NCI-H2107 (cell line): Measurements from ENCODE around the gene XYLT1.

ENCODE experiments used
- DNase-seq: peaks from one replicate; lab custom pipeline; 2025; lab: John Stamatoyannopoulos, UW

Gene XYLT1

DNA sequence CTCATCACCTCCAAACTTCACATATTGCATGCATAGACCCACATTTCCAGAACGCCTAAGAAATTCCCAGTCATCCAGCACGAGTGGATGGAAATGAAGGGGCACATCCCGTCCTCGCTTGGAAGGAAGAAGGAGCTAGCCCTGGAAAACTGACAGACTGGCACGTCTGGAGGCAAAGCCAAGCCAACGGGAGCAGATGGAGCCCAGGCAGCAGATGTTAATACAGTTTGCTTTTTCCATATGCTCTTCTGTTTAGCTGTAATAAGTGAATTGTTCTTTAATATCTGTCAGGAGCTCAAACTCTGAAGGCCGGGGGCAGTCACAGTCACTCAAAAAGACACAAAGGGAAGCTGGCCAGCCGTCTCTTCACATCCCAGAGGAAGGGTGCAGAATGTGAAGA is 187.7 kb downstream of the XYLT1 start:
- no peak for DNase-seq

DNA sequence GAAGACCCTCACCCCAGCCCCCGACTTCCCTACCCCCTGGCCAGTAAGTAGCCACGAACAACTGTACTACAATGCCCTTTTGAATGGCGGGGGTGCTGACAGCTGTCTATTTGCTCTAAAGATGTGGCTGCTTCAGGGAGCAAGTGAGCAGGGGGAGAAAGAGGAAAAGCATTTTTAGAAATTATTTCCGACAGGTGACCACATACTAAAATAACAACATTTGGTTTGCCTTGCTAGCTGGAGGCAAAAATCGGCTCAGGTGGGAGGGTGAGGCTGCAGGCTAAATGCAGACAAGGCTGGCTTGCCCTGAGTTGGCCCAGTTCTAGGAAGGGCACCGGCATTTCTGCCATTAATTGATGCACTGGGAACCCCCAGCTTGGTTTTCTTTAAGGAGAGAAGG is 188.5 kb downstream of the XYLT1 start:
- no peak for DNase-seq

DNA sequence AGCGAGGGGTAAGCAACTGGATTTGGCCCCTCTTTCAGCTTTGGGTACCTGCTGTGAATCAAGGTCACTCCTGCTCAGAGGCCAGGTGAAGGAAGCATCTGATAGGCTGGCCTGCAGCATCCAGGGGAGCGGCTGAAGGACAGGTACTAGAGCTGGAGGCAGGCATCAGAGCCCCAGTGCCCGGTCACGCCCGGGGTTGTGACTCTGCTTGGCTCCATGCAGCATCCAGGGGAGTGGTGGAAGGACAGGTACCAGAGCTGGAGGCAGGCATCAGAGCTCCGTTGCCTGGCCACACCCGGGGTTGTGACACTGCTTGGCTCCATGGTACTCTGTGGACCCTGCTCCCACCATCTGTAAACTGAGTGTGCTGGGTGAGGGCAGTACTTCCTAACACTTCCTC is 189.7 kb downstream of the XYLT1 start:
- no peak for DNase-seq

DNA sequence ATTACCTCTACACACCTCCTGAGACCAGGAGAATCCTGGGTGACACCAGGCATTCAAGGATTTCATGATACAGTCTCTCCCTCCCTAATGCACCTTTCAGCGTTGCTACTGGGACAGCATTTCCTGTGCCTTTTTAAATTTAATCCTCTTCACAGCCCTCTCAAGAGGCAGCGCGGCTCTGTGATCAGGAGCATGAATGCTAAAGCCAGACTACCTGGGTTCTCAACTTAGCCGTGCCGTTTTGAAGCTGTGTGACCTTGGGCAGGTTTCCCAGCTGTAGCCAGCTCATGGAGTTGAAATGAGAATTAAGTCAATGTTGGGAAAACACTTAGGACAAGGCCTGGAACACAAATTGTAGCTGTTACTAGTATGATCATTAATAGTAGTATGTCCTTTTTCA is 191.8 kb downstream of the XYLT1 start:
- DNase-seq = no peak

GRCh38 chr16:17277981-17278381 is 192.8 kb downstream of the XYLT1 start:
- no peak for DNase-seq

GRCh38 chr16:17276610-17277009 is 194.2 kb downstream of the XYLT1 start:
- no peak for DNase-seq

DNA sequence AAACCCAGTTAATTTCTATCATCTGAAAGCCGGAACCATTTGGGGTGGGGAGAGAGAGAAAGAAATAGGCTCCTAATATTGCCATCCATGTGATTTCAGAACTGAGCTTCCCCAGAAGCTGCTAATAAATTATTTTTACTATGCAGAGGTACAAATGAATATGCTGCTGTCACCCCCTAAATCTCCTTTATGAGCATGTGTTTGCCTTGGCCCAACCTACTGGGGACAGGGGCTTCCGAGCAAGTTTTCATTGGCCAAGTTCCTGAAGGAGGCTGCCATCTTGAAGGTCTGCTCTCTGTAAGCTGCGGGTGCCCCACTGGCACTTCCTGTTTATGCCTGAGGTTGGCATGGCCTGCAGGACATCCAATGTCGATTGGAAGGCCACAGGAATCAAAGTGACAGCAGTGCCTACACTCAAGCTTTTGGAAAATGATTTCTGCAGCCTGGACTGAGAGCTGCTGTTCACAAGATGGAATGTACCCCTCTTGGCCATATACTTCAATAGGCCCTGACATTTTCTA is 194.7 kb downstream of the XYLT1 start:
- DNase-seq = no peak

- DNase-seq = no peak
Observed at GRCh38 chr16:17275076-17276009, 195.4 kb downstream of the XYLT1 start.

GRCh38 chr16:17273142-17273561 is 197.6 kb downstream of the XYLT1 start:
- no peak for DNase-seq

- DNase-seq = no peak
Observed at GRCh38 chr16:17272716-17273115, 198.0 kb downstream of the XYLT1 start.

- DNase-seq = no peak
Observed at GRCh38 chr16:17271687-17272086, 199.1 kb downstream of the XYLT1 start.

GRCh38 chr16:17270683-17271109 is 200.1 kb downstream of the XYLT1 start:
- DNase-seq = no peak

- DNase-seq = no peak
Observed at GRCh38 chr16:17270111-17270510, 200.6 kb downstream of the XYLT1 start.

DNA sequence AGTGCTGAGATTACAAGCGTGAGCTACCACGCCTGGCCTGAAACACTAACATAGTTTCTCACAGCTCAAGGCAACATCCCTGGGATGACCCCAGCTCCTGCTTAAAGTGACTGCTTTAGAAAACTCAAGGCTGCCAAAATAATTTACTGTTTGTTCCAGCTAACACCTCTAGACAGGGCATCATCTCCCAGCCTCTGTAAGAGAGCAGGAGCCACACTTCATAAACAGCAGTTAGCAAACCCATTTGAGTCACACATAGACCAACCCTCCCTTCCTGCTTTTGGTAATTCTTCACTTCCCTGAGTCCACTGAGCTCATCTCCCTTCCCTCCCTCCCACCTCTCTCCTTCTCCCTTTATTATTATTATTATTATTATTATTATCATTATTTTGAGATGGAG is 201.3 kb downstream of the XYLT1 start:
- no peak for DNase-seq

DNA sequence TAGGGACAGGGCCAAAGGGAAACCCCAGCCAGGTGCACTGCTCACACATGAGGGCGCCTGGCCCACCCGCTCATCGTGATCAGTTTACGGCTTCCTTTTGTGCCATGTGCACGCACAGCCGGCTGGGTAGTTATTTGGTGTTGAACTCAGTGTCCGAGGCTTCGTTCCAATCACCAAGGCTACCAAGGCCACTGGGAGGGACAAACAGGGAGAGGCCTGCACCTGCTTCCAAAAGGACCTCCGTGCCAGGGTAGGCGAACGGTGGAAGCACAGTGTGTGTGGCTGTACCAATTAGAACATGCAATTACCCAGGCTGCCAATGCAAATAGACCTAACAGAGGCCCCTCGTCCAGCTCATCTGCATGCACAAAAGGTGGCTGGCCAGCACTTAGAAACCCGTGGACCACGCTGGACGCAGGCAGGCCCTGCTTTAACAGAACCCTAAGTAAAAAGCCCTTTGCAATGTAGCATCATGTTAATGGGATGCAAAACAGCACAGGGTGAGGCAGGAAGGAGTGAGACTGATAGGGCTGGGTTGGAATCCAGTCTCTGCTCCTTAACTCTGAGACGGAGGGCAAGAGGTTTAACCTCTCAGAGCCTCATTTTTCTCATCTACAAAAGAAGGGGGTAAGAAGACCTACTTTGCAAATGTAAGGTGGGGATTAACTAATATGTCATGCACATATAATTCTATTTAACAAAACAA is 204.0 kb downstream of the XYLT1 start:
- DNase-seq = no peak

DNA sequence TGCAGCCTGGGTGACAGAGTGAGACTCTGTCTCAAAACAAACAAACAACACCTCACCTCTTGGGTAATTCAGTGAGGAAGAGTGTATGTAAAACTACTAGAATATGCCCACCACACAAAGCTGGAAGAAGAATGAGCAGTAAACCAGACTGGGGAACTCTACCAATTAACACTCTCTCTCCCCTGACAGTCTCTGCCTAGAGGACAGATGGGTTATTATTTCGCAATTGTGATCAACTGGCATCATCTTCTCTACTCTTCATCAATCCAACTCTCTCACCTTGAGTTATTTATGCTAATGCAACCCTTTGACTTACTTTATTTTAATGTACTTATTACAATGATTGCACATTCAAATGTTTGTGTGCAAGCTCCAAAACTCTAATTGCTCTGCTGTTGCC is 205.6 kb downstream of the XYLT1 start:
- no peak for DNase-seq

- DNase-seq = no peak
Observed at GRCh38 chr16:17261197-17261858, 209.4 kb downstream of the XYLT1 start.

DNA sequence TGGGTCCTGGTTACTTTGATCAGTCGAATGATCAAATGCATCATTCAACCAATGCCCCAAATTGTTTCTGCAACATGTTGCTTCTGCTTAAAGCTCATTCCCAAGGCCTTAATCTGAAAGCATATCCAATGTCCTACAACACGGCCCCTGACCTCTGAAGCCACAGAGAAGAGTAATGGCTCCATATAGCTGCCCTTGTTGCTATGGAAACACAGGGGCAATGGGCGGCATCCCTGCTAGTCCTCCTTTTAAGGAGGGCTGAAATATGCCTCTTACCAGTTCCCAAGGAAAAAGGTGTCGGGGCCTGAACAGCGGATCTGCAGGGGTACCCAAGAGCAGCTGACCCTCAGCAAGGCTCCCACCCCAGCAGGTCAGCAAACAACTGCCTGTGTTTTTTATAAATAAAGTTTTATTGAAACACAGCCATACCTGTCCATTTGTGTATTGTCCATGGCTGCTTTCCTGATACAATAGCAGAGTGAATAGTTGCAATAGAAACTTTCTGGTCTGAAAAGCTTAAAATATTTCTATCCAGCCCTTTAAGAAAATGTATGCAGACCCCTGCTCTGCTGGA is 210.4 kb downstream of the XYLT1 start:
- no peak for DNase-seq

DNA sequence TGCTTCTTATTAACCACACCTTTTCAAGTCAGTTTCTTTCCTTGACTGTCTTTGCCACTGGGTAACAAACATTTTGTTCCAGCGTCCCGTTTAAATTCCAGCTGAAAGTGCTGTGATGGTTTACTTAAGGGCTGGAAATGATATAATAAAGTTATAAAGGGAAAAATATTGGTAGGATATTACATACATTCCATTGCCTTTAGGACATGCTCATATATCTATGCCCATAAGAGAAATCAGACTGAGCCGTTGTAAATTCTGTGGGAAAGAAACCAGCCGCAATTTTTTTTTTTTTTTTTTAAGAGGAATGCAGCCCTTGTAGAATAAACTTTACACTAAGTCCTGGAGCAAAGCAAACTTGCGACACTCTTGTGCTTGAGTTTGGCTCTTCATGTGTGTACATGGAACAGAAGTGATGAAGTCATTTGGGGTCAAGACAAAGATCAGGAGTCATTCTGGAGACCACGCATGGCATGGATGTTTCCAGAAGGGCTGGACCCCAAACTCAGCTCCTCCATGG is 210.9 kb downstream of the XYLT1 start:
- DNase-seq = no peak

DNA sequence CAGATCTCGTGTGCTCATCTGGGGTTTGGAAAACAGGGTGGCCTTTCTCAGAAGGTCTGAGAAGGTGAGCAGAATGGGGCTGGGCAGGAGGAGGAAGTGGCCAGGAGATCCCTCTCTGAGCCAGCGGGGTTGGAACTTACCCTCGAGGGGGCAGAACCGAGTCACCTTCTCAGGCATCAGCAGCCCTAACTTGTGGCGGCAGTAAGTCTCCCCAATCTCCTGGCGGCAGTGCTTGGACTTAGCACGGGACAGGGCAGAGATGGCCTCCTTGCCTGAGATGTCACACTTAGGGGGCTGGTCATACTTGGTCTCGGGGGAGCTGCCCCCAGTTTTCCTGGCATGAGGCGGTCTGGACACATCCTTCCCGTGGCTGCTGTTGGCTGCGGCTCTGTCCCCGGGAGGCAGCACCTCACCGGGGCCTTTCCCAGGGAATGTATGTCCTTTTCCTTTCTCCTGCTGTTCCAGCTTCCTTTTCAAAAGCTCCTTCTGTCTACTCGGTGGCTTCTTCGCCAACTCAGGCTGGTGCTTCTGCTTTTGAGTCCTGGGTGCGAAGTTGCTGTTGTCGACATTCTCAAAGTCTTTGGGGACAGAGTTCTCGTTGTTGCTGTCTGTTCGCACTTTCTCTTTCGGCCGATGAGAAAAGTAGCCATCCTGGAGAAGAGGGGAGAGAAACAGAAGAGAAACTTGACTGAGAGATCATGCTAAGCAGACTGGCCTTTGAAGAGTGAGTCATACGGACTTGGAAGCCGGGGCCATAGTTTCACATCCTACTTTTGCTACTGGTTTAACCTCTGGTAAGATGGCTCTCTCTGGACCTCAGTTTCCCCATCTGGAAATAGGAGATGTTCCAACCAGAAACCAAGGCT is 211.7 kb downstream of the XYLT1 start:
- no peak for DNase-seq

DNA sequence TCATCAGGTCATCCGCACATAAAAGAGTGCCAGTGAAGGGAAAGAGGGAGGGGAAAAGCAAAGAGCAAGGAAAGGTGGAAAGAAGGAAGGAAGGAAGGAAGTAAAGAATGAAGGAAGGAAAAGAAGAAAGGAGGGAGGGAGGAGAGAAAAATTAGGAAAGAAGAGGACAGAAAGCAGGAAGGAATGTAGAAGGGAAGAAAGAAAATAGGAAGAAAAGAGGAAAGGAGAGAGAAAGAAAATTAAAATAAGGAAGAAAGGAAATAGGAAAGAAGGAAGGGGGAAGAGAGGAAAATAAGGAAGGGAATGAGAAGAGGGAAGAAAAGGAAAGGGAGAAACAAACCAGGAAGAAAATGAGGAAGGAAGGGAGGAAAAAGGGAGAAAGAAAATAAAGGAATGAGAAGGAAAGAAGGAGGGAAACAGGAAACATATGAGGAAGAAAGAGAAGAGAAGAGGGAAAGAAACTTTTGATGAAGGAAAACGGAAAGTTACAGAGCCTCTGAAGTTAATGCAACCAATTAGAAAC is 212.6 kb downstream of the XYLT1 start:
- no peak for DNase-seq
